Stimulated activated CD4-positive, alpha-beta T cell treated with anti-CD3 and anti-CD28 coated beads, TNF-alpha, amount 100 ng/mL, for 24 hours (primary cell): ENCODE results near the gene DMAP1.

Source experiments
- DNase-seq, 3 experiments: peaks; one replicate each; pipeline ENCODE4 v3.0.0-alpha.2; 2020; ENCODE audit warnings: low read depth in 3 of 3

The DMAP1 gene

DNA sequence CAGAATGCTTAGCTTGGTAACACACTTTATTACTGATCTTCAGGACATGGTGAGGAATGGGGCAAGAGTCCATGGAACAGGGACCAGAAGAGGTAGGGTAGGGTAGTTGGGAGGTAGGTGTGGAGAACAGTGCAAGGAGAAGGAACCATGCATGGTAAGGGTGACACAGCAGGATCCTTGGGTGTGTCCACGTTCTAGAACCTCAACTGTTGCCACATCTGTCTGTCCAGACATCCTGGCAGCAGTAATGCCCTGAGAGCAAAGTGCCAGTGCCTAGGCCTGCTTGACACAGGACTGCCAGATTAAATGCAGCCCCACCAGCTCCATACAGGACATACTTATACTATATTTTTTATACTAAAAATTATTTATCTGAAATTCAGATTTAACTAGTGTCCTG, 13.9 kb downstream of the DMAP1 start:
- DNase-seq, result no peak

DNA sequence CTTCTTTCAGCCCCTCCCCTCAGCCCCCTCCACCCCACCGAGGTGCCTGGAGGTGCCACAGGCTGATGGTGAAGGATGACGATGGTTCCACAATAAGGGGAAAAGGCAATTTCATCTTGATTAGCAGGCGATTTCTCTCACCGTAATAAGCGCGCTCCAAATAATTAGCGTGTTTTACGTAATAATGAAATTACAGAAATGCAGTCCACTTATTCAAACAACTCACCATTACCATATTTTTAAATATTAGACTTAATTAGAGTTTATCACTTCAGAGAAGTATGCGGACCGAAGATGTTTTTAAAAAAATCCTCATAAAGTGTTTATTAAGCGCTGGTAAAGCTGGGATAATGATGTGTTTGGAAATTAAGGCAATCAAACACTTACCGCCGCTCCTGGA, 14.9 kb downstream of the DMAP1 start:
- DNase-seq, result no peak

DNA sequence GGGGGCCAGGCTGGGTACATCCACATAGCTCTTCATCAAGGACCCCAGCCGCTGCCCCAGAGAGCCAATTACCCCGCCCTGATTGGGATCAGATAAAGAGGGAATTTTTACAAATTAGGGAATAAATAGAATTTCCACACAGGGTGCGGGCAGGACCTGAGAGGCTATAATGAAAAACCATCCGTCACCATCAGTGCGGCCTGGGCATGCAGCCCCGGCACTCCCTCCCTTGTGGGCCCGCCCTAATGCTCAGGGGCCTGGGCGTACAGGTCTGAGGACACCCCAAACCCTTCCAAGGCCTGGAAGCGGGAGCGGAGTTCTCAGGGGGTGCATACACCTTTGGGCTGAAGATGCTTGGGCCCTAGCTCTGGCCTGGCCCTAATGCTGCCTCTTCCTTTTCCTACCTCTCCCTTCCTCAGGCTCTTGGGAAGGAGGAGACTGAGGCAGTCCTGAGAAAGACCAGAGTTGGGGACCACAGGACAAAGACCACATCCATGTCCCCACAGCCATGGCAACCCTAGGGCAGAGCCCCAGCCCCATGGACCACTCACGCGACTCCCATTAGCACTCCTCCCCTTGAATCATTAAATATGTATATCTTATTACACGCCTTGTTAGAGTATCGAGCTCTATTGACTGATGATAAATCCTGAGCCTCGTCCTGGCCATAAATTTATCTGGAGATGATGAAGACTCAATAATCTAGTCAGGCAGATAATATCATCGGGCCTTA, 16.3 kb downstream of the DMAP1 start:
- no peak for DNase-seq

DNA sequence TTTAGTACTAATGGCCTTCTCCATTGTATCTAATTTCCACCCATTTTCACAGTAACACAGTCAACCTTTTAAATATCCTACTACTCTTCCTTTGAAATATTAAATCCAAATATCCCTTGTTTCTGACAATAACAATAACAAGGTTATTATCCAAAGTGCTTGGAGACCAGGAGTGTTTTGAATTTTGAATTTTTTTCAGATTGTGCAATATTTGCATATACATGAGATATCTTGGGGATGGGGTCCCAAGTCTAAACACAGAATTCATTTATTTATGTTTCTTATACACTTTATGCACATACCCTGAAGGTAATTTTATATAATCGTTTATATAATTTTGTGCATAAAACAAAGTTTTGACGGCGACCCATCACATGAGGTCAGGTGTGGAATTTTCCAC, 17.5 kb downstream of the DMAP1 start:
- no peak for DNase-seq

DNA sequence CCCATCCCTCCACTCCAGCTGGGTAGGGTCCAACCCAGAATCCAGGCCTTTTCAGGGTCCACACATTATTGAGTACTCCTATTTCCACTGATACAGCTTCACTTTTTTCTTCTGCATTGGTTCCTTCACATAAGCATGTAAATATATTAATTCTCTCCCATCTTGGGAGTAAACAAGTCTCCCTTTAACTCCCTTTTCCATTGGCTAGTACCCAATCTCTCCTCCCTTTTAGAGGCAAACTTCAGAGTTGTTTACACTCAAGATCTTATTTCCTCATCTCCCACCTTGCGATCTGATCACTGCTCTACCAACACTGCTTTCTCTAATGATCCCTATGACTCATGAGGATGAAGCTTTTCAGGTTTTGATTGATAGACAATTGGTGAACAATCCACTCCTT, 20.3 kb downstream of the DMAP1 start:
- DNase-seq, result no peak

DNA sequence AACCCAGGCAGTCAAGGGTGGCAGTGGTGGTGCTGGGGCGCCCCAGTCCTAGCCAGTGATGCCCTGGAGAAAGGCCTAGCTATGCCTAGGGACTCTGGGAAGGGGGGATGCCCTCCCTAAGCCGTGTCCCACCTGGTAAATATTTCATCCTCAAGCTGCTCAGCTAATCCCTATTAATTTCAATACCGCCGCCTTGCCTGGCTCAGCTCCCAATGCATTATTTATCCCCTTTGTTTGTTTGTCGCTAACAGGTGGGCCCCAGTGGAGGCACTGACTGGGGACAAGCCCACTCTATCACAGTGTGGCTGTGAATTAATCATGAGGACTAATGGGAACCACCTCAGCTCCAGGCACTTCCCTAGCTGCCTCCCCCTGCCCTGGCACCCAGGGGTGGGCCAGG, 22.5 kb downstream of the DMAP1 start:
- no peak for DNase-seq

DNA sequence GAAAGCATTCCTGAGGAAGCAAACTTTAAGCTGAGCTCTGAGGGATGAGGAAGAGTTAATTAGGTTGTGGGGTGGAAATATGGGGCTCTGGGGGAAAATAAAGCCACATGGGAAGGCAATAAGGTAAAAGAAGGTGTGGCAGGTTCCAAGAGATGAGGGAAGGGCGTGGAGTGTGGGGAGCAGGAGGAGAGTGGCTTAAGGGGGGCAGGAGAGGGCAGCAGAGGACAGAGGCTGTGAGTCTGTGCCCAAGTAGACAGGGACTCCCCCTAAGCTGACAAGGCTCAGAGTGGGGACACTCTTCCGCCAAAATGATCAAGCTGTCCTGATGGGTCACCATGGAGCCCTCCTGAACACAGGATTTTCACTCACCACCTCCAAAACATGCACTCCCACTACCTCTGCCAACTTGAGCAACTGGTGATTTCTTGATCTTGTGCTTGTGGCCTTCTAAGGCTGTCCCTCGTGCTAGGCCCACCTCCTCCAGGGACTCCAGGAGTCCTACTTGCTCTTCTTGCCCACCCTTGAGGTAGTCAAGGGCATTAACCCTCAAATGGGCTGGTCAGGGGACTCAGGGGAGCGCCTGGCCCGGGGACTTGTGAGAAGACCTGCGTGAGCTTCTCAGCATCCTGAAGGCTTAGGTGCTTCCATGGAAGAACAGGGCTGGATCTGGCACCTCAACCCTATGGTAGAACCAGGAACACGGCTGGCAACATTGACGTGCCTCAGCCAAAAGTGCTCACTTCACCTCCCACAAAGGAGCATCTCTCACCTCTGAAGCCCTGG, 23.4 kb downstream of the DMAP1 start:
- no peak for DNase-seq

DNA sequence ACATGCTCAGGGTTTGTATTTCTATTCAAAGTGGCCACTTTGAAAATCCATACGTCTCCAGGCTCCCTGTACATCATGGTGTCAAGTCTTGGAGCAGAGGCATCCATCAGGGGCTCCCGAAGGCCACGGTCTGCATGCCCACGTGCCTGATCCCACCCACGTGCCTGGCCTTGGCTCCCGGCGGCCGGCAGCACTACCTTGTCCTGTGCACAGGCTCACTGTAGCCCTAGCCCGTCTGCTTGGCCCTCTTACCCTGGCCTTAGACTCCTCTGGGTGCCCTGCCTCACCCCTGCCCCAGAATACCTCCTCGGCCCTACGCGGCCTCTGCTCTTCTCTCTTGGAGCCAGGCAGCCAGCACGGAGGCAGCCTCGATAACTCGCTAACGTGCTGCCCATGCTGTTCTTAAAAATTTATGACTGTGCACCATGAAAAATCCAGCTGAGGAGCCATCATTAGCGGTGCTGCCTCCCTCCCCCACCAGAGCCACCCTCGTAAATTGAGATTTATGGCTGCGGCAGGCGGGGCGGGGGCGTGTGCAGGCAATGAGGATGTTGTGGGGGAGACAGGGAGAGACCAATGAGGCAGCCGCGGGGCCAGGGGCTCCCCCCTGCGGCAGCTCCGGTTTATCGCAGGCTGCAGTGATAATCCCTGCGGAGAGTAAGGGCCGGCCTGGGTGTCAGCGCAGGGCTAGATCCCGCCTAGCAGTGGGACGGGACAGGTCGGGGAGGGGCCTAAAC, 24.6 kb downstream of the DMAP1 start:
- peak in 2 of 3 experiments; percentile 8 to 51 for DNase-seq

DNA sequence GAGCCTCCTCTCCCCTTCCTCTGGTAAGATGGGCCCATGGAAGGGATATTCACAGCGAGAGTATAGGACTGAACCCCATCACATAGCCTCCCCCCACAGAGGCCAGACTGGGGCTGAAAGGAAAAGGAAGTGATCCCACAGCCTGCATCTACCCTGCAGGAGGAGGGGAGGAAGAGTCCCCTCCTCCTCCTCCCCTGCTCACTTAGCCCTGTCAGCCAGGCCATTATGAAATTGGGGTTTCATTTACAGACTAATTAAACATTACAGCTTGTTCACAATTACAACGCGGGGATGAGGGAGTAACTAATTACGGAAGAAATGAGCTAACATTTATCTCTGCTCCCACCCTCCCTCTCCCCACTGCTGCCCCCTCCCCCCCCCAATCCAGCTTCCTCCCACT, 25.4 kb downstream of the DMAP1 start:
- no peak for DNase-seq

DNA sequence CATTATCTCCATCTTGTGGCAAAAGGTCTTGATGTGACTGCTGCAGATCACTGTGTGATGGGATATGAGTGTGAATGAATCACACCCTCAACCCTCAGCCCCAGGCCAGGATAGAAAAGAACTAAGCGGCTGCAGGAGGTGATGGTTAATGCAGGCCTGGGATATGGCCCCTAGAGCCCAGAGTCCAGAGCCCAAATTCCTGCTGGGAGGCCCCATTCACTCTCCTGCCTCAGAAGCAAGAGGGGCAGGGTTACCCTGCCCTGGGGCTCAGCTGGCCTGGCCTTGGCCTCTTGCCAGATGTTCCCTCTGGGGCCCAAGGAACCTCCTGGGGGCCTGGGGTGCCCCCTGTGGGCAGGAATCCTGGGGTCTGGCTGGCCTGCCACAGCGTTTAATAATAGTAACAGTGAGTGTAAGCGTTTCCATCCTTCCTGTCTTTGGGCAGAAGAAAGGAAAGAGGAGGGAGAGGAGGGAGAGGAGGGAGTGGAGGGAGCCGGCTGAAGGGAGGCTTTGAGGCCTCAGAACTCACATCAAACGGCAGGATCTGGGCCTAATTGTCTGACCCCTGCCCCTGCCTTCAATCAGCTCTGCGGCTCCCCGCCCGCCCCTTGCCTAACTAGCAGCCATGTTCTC, 26.2 kb downstream of the DMAP1 start:
- no peak for DNase-seq

DNA sequence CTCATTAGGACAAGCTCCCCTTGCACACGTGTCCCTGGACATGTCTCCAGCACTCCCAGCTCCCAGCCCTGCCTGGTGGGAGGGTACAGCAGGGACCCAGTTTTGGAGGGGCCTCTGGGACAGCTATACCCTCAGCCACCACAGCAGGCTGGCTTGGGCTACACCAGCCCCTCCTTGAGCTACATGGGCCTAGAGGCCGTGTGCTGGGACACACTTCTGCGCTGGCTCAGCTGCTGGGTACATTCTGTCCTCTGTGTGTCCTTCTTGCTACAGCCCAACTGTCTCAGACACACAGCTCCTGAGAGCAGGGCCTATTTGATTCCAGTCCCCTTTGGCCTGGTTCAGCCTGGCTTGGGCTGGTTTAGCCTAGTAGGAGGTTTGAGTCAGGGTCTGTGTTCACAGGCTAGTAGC, 26.7 kb downstream of the DMAP1 start:
- no peak for DNase-seq

DNA sequence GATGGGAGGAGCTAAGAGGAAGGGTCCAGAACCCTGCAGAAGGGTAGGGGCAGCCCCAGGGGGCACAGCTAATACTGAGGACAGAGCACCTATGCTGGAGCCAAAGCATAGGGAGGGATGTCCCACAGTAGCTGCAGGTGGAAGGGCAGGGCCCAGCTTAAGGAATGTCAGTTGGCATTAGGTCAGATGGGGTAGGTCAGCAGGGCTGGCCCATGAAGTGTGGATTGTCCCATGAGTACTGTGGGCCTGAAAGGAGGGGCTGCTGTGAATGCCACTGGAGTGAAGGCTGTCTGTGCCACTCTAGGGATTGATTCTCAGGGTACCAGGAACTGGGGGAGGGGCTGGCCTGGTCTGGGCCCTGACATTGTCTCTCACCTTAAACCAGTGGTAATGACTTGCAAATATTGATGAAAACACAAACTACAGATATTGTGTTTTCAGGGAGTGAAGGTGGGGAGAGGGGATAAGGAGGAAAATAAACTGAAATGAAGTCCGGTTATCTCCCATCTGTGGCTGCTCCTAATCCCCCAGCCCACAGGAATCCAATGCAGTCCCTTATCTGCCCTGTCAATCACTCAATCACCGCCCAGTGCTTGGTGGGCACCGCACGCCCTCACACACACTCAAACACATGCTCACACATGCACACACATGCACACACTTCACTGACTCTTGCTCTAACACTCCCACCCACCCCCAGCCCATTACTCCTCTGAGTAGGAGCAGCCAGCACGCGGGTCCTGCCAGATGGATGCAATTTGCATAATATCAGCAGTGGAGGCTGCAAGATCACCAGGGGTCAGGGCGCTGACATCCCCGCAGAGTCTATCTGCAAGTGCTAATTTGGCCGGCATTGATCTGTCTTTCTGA, 27.8 kb downstream of the DMAP1 start:
- no peak for DNase-seq

DNA sequence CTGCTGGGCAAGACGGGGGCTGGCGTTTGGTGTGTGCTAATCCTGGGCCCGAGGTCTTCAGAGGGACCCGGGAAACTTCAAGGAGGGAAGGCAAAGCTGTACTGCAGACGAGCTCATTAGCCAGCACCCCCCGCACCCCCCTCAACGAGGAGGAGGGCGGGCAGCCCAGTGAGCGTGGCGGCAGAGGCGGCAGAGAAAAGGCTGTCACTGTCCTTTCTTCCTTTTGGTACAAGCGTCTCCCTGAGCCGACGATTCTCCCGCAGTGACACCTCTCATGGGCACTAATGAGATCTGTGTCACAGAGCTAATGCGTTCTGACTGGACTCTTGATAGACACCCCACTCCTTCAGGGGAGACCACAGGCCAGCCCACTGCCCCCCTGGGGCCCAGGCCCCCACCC, 29.5 kb downstream of the DMAP1 start:
- no peak for DNase-seq

DNA sequence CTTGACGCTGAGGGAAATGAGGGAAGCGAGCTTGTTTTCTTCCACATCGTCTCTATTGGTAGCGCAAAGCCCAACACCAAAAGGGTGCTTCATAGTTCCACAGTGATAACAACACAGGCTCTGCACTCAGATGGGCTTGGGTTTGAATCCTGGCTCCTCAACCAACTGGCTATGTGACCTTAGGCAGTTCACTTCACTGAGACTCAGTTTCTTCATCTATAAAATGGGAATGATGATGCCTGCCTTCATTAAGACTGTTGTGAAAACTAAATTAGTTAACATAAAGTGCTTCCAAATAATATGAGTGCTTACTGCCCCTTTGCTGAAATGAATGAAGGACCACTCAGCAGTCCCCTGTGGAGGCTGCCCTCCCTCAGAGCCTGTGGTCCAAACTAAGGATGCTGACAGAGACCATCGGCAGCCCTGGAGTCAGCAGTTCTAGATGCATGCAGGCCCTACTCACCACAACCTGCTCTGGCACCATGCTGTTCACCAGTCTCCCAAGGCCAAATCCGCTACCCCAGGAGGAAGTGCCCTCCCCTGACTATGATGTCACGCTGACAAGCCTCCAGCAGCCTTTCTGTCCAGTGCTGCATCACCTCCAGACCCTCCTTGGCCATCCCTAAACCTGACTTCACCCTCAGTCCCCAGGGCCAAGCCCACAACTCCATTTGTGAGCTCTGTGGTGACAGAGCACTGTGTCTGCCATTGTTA, 30.7 kb downstream of the DMAP1 start:
- DNase-seq, result no peak

DNA sequence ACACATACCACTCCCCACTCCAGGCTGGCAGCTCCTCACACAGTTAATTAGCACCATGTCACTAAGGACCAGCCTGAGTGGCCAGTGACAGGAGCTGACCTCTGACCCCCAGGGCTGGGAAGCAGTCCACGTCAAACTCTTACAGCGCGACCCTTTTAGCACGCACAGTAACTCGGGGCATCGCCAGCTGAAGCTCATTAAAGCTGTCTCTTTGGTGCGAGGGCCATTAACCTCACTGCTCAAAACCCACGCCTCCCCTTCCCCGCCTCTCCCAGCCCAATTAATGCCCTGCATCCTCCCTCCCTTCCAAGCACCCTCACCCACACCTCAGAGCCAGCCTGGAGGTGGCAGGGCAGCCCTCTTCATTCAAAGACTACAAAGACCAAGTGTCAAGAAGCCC, 31.7 kb downstream of the DMAP1 start:
- DNase-seq, result no peak

DNA sequence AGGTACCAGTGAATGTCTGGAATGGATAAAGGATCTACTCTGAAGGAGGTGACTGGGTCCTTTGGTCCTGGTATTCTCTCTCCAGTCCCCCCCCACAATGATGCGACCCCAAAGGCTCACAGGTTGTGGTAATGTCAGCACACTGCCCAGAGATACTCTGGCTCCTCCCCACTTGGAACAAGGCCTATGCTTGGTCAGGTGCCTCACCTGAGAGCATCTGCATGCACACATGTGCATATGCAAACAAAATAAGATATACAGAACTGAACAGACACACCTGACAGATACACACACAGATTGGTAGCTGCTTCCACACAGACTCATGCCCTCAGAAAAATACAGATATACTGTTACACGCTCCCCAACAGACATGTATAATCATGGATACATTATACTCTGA, 33.5 kb downstream of the DMAP1 start:
- DNase-seq, result no peak

DNA sequence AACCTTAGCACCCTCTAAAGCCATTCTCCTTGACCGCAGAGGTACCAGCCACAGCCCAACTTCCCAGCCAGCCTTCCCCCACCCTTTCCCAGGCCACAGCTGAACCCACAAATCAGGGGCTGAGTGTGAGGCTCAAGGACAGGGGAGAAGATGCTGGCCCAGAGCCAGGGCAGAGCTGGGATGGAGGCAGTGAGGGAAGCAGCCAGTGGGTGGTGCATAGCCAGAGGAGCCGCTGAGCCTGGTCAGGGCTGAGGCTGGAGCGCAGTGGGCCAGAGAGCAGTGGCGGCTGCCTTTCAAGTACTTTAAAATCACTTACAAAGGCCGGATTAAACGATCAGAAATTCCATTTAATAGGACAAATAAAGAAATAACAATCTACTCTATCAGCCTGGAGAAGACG, 36.3 kb downstream of the DMAP1 start:
- no peak for DNase-seq

DNA sequence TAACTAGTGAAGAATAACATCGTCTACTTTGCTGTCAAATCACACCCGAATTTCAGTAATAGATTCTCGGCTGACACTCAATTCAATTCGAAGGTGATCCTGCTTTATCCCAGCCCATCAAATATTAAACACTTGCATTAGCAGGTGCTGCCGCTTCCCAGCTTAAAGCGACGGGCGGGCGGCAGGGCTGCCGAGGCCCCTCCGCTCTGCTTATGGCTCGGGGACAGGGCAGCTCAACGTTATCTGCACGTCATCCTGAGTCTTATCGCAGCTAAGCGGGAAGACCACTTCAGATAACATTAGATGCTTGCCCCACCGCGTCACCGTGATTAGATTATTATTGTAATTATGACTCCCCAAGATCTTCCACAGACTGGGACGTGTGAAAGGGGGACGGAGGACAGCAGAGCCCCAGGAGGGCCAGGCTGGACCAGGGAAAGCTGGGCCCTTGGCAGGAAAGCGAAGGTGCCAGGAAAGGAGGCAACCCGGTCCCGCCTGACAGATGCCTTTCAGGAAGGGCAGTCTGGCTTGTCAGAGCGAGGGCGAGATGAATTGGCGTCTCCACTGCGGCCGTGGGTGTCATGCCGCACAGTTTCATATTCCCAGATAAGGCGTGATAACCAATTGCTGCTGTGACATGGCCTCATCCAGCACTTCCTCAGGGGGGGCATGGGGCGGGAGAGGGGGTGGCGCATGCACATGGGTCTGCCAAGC, 37.0 kb downstream of the DMAP1 start:
- DNase-seq, result no peak

DNA sequence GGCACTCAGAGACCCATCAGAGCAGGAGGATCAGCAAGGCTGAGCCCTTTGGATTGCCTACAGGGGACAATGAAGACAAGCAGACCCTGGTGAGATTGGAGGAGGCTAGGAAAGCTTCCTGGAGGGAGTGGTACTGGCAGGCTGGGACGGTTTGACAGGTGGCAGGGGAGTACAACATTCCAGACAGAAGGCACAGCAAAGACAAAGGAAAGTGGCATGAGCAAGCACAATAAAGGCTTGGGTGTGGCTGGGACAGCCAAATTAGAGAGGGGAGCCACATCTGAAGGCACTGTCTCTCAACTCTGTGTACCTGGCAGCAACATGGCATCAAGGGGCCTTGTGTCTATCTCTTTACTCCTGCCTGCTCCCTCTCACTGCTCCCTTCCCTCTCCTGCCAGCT, 38.2 kb downstream of the DMAP1 start:
- no peak for DNase-seq
